GM13977 (cell line): ENCODE data around the gene BRPF3.

Experiments used
- DNase-seq: peaks from one replicate; pipeline ENCODE4 v3.0.0; 2012; ENCODE audit warnings: low spot score
- in situ Hi-C: fragments of 300-500 bp; cut with MboI; formaldehyde crosslinking; loops from one replicate; pipeline ENCODE4 v1.12.0; 2022; ENCODE audit warnings: low sequenced_read_pairs, low pct_unique_long_range_greater_than_20kb, mixed read lengths, inconsistent platforms; ENCODE audit not compliant: unreplicated experiment
- TF ChIP-seq, protein P1 (sequence below): IDR thresholded peaks from 2 replicates; pipeline ENCODE4 v1.5.1; 2012; ENCODE audit warnings: mild to moderate bottlenecking, control low read depth; ENCODE audit not compliant: insufficient read depth; ENCODE audit errors: extremely low read depth, missing control alignments

BRPF3 gene

DNA sequence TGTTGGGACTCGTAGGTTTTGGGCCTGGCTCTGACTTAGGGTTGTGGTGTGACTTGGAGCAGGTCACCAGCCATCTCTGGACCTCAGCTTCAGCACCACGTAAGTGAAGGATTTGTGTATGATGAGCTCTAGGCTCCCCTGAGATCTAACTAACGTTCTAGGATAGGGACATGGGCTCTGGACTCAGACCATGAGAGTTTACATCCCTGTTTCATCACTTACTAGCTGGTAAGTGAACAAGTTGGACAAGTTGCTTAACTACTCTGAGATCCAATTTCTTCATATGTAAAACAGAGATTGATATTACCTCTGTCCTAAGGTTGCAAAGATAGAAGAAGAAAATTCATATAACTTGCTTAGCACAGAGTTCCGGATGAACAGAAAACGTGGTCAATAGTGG, 53.0 kb downstream of the BRPF3 start:
- DNase-seq, result no peak
- in situ Hi-C loops, result no loop called here
- TF ChIP-seq, protein P1, sequence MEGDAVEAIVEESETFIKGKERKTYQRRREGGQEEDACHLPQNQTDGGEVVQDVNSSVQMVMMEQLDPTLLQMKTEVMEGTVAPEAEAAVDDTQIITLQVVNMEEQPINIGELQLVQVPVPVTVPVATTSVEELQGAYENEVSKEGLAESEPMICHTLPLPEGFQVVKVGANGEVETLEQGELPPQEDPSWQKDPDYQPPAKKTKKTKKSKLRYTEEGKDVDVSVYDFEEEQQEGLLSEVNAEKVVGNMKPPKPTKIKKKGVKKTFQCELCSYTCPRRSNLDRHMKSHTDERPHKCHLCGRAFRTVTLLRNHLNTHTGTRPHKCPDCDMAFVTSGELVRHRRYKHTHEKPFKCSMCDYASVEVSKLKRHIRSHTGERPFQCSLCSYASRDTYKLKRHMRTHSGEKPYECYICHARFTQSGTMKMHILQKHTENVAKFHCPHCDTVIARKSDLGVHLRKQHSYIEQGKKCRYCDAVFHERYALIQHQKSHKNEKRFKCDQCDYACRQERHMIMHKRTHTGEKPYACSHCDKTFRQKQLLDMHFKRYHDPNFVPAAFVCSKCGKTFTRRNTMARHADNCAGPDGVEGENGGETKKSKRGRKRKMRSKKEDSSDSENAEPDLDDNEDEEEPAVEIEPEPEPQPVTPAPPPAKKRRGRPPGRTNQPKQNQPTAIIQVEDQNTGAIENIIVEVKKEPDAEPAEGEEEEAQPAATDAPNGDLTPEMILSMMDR, result no peak

DNA sequence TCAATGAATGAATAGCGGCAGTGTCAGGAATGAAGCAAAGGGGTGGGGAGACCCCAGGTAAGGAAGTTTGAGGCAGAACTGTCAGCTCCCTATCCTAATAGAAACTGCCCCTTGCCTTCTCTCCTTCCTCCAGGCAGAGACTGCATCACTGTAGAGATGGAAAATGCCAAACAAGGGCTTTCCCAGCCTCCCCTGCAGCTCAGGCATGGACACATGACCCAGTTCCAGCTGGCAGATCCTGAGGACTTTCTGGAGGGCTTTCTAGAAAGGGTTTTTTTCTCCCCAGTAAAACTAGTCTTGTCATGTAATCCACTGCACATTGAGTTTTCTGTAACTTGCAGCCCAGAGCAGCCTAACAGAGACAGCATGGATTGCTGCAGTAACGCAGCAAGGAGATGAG, 55.5 kb downstream of the BRPF3 start:
- TF ChIP-seq, protein P1, result no peak
- in situ Hi-C loops, result no loop called here
- no peak for DNase-seq

DNA sequence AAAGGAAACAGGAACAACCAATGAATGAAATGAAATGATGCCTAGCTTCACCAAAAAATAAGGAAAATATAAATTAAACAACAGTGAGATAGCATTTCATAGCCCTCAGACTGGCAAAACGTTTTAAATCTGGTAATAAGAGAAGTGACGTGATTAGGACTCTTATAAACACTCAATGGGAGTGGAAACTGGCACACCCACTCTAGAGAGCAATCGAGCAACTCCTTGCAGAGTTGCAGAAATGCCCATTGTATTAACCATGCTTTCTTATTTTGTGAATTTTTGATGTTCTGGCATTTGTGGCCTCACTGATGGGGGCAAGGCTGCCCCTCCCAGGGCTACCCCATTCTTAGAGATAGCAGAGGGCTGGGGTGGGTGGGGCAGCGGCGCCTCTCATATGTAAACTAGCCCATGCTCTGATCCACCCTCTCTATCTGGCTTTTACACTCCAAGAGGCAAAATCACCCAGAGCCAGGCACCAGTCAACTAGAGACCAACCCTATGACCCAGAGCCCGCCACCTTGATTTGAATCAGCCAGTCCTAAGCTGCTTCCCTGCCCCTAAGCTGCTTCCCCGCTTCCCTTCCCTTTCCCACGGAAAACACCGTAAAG, 67.0 kb downstream of the BRPF3 start:
- in situ Hi-C loops, result no loop called here
- TF ChIP-seq, protein P1, result no peak
- no peak for DNase-seq

DNA sequence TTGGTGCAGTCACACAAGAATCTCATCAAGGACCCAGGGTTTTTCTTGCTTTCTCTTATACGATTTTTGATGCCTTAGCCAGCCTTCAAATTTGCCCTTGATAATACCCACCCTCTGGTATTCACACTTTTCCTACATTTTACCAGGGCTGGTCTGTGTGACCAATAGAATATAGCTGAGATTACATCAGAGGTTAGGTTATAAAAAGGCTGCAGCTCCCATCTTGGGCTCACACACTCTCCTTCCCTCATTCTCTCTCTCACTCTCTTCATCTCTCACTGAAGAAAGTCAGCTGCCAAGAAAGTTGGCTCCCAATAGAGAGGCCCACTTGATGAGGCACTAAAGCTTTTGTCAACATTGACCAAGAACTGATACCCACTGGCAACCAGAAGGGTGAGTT, 69.2 kb downstream of the BRPF3 start:
- no peak for DNase-seq
- in situ Hi-C loops, result no loop called here
- TF ChIP-seq, protein P1, result no peak

DNA sequence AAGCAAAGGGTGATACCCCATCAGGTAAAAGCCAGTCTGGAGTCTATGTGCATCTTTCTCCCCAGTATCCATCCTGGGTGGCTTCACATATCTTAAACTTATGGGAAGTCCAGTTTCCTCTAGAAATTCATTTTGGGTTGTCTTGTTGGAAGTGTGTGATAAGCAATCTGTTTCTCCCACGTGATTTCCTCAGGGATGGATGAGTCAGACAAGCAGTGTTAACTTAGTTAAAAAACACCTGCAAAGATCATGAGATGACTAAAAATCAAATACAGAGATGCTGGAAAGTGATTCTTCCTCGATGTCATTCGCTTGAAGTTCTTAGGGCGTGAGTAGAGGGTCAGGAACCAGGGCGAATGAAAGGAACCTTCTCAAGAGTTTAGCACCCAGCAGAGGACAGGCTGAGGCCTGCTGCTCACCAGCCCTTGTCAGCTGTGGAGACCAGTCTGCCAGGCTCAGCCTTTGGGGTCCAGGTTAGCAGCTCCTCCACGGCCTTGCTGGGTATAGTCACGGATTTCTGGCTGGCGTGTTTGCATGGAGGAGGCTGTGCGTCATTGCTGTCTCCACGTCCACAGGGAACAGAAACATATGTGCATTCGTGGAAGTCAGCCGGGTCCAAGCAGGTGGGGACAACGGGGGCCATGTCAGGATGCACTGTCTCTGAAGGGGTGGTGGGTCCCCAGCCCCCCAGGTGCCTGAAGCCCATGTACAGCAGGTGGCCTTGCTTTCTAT, 70.5 kb downstream of the BRPF3 start:
- in situ Hi-C loops, result no loop called here
- DNase-seq, result no peak
- TF ChIP-seq, protein P1, result no peak

DNA sequence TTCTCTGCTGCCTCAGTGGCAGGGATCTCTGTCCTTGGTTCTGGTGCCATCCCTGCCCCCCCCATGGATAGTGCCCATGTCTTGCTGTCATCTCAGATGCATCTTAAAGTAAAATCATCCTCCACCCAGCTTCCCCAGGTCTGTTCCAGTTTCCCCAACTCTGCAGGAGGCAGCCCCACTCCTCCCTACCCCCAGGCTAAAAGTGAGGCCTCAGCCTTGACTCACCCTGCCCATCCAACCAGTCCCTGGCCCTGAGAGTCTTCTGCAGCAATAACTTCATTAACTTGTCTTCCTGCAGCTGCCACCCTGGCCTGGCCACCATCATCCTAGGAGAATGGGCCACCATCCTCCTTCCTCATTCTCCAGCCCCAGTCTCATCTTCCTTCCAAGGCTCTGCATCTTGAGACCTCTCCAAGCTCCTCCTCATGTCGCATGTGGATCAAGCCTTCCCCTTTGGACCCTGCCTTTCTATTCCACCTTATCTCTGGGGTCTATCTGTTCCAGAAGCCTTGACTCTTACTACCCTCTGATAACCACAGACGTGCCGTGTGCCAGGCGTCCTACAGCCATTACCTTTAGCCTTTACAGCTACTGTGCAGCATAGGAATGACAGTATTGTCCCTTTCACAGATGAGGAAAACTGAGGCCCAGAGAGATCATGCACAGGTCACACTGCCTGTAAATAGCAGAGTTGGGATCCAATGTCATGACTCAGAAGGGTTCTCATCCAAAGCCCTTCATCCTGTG, 71.4 kb downstream of the BRPF3 start:
- in situ Hi-C loops, result no loop called here
- DNase-seq, result no peak
- TF ChIP-seq, protein P1, result no peak
